ENCODE data around the gene LRIG3.
A peak's percentile ranks its signal among the peaks of the same experiment; 100 is the strongest.
"Not testable (repeated sequence)": the region's sequence is repeated elsewhere in the genome, so short reads cannot be mapped to it uniquely, and the experiment has no call there.

LRIG3 gene

DNA sequence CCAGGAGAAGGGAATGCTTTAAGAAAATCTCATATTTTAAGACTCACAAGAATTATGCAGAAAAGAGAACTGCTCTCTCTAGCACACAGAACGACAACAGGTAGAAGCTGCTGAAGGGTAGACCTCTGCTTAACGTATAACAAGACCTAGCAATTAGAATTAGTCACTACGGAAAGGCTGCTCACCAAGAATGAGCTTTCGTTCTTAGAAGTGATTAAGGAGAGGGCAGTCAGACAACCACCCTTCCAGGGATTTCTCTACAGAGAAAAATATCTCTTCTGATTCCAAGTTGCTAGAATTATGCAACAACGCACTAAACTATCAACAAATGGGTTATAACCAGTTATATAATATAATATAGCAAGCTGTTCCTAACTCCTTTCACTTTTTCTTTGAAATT lies 18.6 kb downstream of the LRIG3 start:
- no peak for DNase-seq

DNA sequence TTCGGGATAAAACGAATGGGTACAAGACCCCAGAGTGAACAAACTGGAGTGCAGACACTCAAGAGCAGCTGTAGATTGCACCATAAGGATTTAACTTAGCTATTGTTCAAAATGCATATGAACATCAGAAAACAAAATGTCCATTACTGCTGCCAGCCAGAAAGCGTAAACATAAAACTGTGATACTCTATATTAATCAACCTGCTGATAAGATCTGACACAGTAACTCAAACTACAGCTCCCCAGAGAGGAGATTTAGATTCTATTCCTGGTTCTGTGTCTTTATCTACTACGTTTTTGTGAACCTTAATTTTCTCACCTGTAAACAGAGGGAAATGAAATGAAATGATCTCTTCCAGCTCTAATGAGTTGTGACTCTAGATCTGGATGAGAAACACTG lies 22.3 kb downstream of the LRIG3 start:
- no peak for DNase-seq

- DNase-seq = no peak
Measured at GRCh38 chr12:58896278-58896677, 24.0 kb downstream of the LRIG3 start.

- no peak for DNase-seq
Measured at GRCh38 chr12:58895053-58895452, 25.3 kb downstream of the LRIG3 start.

- no peak for DNase-seq
Measured at GRCh38 chr12:58894040-58894439, 26.3 kb downstream of the LRIG3 start.

- DNase-seq = no peak
Measured at GRCh38 chr12:58893495-58893894, 26.8 kb downstream of the LRIG3 start.

GRCh38 chr12:58889557-58889956 lies 30.7 kb downstream of the LRIG3 start:
- DNase-seq = no peak

DNA sequence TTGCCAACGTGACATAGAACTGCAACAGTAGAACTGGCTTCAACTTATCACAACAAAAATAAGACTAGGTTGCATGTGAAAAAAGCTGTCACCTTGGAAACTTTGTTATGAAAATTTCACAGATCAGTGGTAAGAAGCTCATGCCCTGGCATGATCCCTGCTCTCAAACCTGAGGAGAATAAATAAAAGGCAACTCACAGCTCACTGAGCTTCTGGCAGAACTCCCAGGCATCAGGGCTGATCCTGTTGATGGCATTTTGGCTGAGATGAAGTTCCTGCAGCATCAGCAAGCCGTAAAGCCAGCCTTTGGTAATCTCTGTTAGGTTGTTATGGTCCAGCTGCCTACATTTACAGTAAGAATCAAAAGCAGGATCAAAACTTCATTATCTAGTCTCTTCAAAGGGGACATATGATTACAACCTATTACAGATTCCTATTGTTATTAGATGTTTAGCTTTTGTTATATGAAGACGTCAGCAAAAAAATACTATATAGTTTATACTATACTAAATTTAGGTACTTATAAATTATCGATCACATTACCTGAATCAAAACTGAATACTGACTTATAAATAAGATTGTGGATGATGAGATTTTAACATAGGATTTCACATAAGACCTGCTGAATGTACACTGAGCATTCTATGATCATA lies 32.0 kb downstream of the LRIG3 start:
- DNase-seq = no peak

DNA sequence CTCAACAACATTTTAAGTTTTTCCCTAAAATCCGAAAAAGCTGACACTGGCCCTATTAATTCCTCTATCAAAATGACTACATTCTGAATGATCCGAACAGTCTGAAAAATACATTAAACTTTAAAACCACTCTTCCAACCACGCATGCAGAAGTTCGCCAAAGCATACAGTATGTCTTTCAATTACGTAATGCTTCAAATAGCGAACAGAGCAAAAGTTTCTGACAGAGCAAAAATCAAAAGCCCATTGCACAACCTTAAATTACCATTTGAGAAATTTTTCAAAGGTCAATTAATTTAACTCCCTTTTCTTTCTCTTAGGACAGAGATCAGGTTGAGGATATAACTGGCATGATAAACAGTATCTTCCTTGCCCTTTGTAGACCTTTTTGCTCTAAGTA lies 33.2 kb downstream of the LRIG3 start:
- no peak for DNase-seq

DNA sequence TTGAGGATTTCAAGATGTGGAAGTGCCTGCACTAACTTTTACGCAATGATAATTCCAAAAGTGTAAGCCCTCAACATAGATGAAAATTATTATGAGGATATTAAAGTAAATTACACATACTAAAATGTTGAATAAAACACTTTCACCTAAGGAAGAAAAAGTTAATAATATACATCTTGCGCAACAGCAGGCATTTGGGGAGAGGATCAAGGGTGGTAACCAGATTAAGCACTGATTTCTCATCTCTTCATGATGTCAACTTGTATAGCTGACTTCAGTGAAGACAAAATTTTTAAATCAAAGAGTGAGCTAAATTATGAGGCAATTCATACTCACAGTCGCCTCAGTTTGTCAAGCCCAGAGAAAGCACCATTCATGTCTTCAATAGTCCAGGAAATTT lies 33.8 kb downstream of the LRIG3 start:
- no peak for DNase-seq

GRCh38 chr12:58884916-58885315 lies 35.4 kb downstream of the LRIG3 start:
- no peak for DNase-seq

DNA sequence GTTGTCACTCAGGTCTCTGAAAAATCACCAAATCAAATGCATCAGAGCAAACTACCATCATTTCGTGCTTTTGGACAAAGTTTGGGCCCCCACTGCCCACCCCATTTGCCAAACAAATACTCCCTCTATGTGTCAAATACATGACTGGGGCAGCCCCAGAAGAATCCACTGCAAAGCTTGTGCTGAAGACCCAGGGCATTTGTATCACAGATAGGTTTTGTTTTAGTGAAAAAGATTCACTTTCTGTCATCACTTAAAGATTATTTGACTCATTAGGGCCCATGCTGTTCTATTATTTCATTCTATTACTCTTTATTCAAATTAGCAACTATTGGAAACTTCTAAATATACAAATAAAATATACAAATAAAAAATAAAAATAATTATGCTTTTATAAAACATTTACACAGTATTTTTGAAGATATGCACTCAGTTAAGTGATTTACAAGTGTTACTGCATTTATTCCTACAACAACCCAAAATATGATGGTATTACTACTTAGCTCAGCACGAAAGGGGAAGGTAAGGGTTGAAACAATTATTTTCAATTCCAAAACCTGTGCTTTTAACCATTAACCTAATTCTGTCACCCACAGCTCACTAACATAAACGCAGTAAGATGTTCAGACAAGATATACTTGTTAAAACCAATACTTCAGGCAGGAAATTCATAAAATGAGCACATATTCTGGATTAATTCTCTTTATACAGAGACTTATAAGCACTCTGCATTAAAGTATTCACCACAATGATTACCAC lies 36.5 kb downstream of the LRIG3 start:
- no peak for DNase-seq

DNA sequence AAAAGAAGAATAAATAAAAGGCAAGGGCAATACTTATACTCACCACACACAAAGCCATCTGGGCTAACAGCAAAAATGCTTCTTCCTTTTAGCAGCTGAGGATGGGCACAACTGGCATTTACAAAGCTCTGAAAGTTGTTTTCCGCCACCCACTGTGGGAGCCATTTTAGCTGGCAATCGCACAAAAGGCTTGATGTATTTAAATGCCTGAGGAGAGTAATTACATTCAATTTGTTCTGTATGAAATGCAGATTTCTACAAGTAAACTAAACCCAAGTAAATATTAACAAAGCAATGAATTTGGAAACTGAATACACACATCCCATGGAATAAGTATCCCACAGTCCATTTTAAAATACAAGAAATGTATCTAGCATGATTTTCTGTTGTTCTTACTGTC lies 37.5 kb downstream of the LRIG3 start:
- no peak for DNase-seq

GRCh38 chr12:58881816-58882215 lies 38.5 kb downstream of the LRIG3 start:
- DNase-seq = no peak

DNA sequence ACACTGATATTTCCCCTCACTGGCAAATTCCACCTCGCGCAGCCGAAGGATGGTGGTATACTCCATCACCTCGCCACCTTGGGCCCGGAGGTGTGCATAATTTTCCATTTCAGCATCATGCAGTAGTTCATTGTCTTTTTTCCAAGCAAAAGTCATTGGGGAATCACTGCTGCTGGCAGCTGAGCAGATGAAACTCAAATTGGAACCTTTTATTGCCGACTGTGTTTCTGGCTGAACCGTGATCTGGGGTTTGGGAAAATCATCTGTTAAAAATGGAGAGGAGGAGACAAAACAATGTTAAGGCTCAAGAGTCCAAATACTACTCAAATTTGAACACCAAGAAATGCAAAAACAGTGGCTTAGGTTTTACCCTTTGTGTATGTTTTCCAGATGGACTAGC lies 39.7 kb downstream of the LRIG3 start:
- no peak for DNase-seq

- peak; percentile 98 for DNase-seq
Measured at GRCh38 chr12:58877243-58877743, 43.0 kb downstream of the LRIG3 start.

GRCh38 chr12:58873496-58873895 lies 46.8 kb downstream of the LRIG3 start:
- DNase-seq = no peak

DNA sequence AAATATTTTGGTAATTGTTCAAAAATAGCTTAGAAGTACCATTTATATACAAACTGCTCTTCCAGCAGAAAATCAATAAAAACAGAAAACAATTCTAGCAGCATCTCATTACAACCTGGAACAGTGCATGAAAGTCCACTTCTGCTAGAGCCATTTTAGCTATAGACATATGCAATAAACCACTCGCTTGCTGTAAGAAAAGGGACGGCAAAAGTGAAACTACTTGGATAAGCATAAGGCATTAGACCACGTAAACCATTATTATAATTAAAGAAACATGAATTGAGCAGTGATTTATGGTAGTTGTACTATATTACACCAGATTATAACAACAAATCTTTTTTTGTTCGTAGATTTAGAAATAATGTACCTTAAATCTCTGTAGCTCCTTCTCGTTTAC lies 48.7 kb downstream of the LRIG3 start:
- DNase-seq = no peak

GRCh38 chr12:58870595-58870994 lies 49.7 kb downstream of the LRIG3 start:
- DNase-seq = no peak

DNA sequence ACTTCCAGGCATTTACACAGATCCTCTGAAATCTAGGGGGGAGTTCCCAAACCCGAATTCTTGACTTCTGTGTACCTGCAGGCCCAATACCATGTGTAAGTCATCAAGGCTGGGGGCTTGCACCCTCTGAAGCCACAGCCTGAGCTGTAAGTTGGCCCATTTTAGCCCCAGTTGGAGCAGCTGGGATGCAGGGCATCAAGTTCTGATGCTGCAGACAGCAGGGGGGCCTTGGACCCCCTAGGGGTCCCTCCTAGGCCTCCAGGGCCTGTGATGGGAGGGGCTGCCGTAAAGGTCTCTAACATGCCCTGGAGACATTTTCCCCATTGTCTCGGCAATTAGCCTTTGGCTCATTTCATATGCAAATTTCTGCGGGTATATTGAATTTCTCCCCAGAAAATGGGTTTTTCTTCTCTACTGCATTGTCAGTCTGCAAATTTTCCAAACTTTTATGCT lies 59.5 kb downstream of the LRIG3 start:
- DNase-seq = no peak

GRCh38 chr12:58860056-58860787 lies 60.1 kb downstream of the LRIG3 start:
- no peak for DNase-seq

GRCh38 chr12:58858030-58858429 lies 62.3 kb downstream of the LRIG3 start:
- DNase-seq = no peak

DNA sequence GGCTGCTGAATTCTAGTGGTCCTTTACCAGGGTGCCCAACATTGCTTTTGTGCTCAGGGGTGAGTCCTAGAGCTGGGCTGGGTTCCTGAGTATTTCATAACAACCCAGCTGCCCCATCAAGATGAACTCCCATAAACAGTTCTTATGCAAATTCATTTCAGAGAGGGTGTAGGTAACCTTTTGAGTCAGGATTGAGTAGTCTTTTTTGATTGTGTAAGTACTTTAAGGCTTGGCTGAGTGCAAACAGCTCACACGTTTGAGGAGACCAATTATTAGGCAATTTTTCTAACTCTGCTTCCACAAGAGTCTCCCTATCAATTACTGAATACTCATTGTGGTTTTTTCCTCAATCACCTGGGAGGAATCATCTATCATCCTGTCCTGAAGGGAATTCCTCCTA lies 63.1 kb downstream of the LRIG3 start:
- not testable (repeated sequence) for DNase-seq

- not testable (repeated sequence) for DNase-seq
Measured at GRCh38 chr12:58855630-58856029, 64.7 kb downstream of the LRIG3 start.

Data from SHP77 treated with DMSO at 0.1 percent for 48 hours (cell line).